Chondrocyte (in vitro differentiated cells): Measurements from ENCODE around the gene PTPRN2. TPM values are rescaled to one million over a fixed set of nuclear protein-coding genes. Genes with fewer than 3 reads are reported as not detected.
"Not testable (repeated sequence)": the region's sequence is repeated elsewhere in the genome, so short reads cannot be mapped to it uniquely, and the experiment has no call there.

ENCODE experiments used
- DNase-seq: peaks from one replicate; pipeline ENCODE4 v3.0.0; 2021; ENCODE audit warnings: mixed read lengths, low spot score
- H3K27ac Mint-ChIP-seq: one replicate; pipeline ENCODE4 v1.8.0; 2021; ENCODE audit warnings: mild to moderate bottlenecking, moderate library complexity, mixed read lengths; ENCODE audit not compliant: unreplicated experiment
- H3K27me3 Mint-ChIP-seq: 2 replicates; pipeline ENCODE4 v1.8.0; 2021; ENCODE audit warnings: low read depth, mixed read lengths
- H3K36me3 Mint-ChIP-seq: 2 replicates; pipeline ENCODE4 v1.8.0; 2021; ENCODE audit warnings: low read depth, mixed read lengths
- H3K4me1 Mint-ChIP-seq: 2 replicates; pipeline ENCODE4 v1.8.0; 2021; ENCODE audit warnings: low read depth, mild to moderate bottlenecking, mixed read lengths
- H3K4me3 Mint-ChIP-seq: one replicate; pipeline ENCODE4 v1.8.0; 2021; ENCODE audit warnings: mild to moderate bottlenecking, moderate library complexity, mixed read lengths; ENCODE audit not compliant: unreplicated experiment
- H3K9me3 Mint-ChIP-seq: 2 replicates; pipeline ENCODE4 v1.8.0; 2021; ENCODE audit warnings: low read depth, mixed read lengths
- total RNA-seq: library from RNA; stranded (reverse); gene quantifications from 3 replicates; pipeline ENCODE4 v1.2.1, GENCODE V29; 2021
- TF ChIP-seq, protein P1 (sequence below): fragments of 200-600 bp; sonication (generic); IDR thresholded peaks from 2 replicates; pipeline ENCODE4 v1.5.0; 2021; ENCODE audit warnings: antibody characterized with exemption, mild to moderate bottlenecking, moderate library complexity

Gene PTPRN2
- total RNA-seq, 1 donor from 2014 or later, result 0.30 TPM

DNA sequence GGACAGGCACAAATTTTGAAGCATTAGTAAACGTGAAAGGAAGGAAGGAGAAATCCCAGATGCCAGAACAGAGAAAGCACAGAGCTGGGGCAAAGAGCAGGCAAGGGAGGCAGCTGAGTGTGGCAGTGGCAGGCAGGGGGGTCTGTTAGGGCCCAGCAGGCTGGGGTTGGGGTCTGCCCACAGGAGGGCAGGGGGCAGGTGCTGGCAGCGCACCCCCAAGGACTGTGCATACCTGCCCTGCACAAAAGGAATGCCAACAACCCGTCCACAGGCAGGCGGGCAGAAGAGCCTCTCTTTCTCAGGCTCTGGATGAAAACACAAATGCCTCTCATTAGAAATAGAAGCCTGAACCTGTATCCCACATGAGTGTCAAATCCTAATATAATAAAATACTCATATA is 552.3 kb downstream of the PTPRN2 start:
- no peak for DNase-seq
- no peaks in the 10 kb centered on the region for H3K4me1 Mint-ChIP-seq
- peaks cover 3% of the 10 kb centered on the region for H3K27me3 Mint-ChIP-seq
- no peak overlapping the region for H3K4me3 Mint-ChIP-seq
- H3K27ac Mint-ChIP-seq, result no peak overlapping the region
- peaks cover 3% of the 10 kb centered on the region for H3K36me3 Mint-ChIP-seq
- TF ChIP-seq, protein P1, sequence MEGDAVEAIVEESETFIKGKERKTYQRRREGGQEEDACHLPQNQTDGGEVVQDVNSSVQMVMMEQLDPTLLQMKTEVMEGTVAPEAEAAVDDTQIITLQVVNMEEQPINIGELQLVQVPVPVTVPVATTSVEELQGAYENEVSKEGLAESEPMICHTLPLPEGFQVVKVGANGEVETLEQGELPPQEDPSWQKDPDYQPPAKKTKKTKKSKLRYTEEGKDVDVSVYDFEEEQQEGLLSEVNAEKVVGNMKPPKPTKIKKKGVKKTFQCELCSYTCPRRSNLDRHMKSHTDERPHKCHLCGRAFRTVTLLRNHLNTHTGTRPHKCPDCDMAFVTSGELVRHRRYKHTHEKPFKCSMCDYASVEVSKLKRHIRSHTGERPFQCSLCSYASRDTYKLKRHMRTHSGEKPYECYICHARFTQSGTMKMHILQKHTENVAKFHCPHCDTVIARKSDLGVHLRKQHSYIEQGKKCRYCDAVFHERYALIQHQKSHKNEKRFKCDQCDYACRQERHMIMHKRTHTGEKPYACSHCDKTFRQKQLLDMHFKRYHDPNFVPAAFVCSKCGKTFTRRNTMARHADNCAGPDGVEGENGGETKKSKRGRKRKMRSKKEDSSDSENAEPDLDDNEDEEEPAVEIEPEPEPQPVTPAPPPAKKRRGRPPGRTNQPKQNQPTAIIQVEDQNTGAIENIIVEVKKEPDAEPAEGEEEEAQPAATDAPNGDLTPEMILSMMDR, result no peak
- peaks cover 28% of the 10 kb centered on the region for H3K9me3 Mint-ChIP-seq

DNA sequence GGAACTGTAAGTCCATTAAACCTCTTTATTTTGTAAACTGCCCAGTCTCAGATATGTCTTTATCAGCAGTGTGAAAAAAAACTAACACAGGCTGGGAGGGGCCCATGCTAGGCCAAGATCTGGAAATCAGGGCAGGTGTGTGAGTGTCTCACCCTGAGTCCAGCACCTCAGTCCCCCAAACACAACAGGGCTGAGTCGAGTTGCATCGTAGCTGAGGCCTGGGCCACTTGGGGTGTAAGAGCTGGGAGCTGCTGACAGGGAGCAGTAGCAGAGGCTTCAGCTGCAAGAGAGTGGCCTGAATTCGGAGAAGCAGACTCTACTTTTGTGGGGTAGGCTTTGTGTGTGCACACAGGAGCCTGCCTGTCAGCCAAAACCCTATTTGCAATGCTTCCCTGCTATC is 553.1 kb downstream of the PTPRN2 start:
- TF ChIP-seq, protein P1, result no peak
- no peak for DNase-seq
- H3K27me3 Mint-ChIP-seq, result peaks cover 3% of the 10 kb centered on the region
- peaks cover 21% of the 10 kb centered on the region for H3K9me3 Mint-ChIP-seq
- no peak overlapping the region for H3K4me3 Mint-ChIP-seq
- H3K36me3 Mint-ChIP-seq, result peaks cover 3% of the 10 kb centered on the region
- no peak overlapping the region for H3K27ac Mint-ChIP-seq
- no peaks in the 10 kb centered on the region for H3K4me1 Mint-ChIP-seq

DNA sequence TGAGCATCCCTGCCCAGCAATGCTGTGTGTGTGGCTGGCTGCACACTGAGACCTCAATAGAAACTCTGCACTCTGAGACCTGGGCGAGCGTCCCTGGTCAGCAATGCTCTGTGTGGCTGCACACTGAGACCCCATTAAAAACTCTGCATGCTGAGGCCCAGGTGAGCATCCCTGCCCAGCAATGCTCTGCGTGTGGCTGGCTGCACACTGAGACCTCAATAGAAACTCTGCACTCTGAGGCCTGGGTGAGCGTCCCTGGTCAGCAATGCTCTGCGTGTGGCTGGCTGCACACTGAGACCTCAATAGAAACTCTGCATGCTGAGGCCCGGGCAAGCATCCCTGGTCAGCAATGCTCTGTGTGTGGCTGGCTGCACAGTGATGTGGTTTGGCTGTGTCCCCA is 553.7 kb downstream of the PTPRN2 start:
- H3K4me3 Mint-ChIP-seq, H3K4me1 Mint-ChIP-seq, H3K27me3 Mint-ChIP-seq, H3K36me3 Mint-ChIP-seq, H3K27ac Mint-ChIP-seq, DNase-seq: not testable (repeated sequence)
- peaks cover 15% of the 10 kb centered on the region for H3K9me3 Mint-ChIP-seq

DNA sequence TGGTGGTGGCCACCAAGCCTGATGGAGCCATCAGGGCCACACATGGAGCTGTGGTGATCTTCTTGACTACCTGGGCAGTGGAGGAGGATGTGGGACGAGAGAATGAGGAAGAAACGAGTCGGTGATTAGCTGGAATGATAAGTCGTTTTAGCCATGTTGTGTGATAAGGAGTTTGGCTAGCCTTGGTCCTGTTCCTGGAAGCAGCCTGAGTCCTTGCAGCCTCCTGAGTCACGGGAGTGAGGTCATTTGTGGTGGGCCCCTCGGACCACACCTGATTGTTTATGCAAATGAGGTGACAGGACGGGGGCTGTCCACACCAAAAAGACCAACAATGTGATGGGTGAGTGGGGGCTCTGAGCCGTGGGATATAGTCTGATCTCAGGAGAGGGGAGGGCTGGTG is 554.4 kb downstream of the PTPRN2 start:
- no peak overlapping the region for H3K4me3 Mint-ChIP-seq
- no peak for DNase-seq
- TF ChIP-seq, protein P1, result no peak
- H3K9me3 Mint-ChIP-seq, result peaks cover 14% of the 10 kb centered on the region
- peaks cover 3% of the 10 kb centered on the region for H3K27me3 Mint-ChIP-seq
- H3K4me1 Mint-ChIP-seq, result no peaks in the 10 kb centered on the region
- no peaks in the 10 kb centered on the region for H3K36me3 Mint-ChIP-seq
- no peak overlapping the region for H3K27ac Mint-ChIP-seq

DNA sequence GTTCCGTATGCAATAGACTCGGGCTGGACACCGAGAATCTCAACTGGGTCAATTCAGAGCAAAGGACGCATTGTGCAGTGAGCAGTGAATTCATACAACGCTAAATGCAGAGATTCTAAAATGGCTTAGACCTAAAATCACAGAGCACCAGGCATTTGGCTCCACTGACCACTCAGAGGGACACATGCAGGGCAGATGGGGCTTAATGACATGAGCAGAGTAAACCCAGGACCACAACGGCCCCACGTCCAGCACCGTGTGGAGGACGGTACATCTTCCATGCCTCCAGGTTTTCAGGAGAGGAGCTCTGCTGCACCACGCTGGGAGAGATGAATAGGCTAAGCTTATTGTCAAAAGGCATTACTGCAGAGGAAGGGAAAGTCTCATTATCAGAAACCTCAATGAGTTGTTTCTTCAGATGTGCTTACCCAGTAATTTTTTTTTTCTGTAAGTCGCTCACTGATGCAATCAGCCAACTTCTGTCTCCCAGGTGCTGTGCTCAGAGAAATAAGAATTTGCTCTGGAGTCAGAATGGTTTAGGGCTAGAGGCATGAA is 555.0 kb downstream of the PTPRN2 start:
- H3K4me3 Mint-ChIP-seq, result no peak overlapping the region
- DNase-seq, result no peak
- H3K27me3 Mint-ChIP-seq, result peaks cover 3% of the 10 kb centered on the region
- H3K36me3 Mint-ChIP-seq, result no peaks in the 10 kb centered on the region
- no peak overlapping the region for H3K27ac Mint-ChIP-seq
- TF ChIP-seq, protein P1, result no peak
- no peaks in the 10 kb centered on the region for H3K4me1 Mint-ChIP-seq
- peaks cover 9% of the 10 kb centered on the region for H3K9me3 Mint-ChIP-seq

DNA sequence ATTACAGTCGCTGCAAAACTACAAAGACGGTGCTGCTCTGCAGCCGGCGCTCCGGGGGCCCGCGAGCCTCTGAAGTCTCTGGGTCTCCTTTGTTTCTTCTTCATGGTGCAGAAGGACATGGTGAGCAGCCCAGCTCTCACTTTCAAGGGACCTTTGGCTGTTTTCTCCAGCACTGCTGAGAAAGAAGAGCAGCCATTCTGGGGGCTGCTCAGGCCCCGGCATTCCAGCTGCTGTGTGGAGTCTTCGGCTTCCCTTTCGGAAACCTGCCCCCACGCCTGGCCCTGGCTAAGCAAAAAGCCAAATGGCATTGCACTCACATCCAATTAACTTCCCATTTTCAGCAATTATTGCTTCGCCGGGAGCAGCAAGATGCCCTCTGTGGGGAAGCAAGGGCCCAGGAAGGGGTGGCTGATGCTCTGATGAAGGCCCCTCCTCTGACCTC is 555.7 kb downstream of the PTPRN2 start:
- TF ChIP-seq, protein P1, result no peak
- no peak overlapping the region for H3K4me3 Mint-ChIP-seq
- DNase-seq, result no peak
- peaks cover 7% of the 10 kb centered on the region for H3K9me3 Mint-ChIP-seq
- H3K36me3 Mint-ChIP-seq, result no peaks in the 10 kb centered on the region
- H3K27ac Mint-ChIP-seq, result no peak overlapping the region
- H3K27me3 Mint-ChIP-seq, result peaks cover 3% of the 10 kb centered on the region
- H3K4me1 Mint-ChIP-seq, result no peaks in the 10 kb centered on the region
